ENCODE results near the gene DAGLB. TPM values are rescaled to one million over a fixed set of nuclear protein-coding genes. Genes with fewer than 3 reads are reported as not detected.

Gene DAGLB
- total and polyA plus RNA-seq, 2 of the 8 experiments (the other 6 are each of a cell fraction or from before 2014, with no cell fraction given) = 27.0 to 39.6 TPM

DNA sequence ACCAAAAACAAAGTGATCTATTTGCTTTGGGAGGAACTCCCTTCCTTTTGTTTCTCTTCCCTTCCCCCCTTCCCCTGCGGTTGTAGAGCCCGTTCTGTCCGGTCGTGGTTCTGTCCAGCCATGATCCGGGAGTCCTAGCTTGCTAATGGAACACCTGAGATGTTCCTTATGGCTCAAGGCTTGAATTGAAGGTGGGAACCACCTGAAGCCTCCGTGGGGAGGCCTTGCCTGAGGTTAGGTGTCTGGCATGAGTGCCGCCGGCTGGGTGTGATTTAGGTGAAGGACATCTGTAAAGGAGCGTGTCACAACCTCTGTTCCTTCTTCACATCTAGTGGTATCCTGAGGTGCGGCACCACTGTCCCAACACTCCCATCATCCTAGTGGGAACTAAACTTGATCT is 46.2 kb downstream of the DAGLB start (continued):
- TF ChIP-seq, protein P1, sequence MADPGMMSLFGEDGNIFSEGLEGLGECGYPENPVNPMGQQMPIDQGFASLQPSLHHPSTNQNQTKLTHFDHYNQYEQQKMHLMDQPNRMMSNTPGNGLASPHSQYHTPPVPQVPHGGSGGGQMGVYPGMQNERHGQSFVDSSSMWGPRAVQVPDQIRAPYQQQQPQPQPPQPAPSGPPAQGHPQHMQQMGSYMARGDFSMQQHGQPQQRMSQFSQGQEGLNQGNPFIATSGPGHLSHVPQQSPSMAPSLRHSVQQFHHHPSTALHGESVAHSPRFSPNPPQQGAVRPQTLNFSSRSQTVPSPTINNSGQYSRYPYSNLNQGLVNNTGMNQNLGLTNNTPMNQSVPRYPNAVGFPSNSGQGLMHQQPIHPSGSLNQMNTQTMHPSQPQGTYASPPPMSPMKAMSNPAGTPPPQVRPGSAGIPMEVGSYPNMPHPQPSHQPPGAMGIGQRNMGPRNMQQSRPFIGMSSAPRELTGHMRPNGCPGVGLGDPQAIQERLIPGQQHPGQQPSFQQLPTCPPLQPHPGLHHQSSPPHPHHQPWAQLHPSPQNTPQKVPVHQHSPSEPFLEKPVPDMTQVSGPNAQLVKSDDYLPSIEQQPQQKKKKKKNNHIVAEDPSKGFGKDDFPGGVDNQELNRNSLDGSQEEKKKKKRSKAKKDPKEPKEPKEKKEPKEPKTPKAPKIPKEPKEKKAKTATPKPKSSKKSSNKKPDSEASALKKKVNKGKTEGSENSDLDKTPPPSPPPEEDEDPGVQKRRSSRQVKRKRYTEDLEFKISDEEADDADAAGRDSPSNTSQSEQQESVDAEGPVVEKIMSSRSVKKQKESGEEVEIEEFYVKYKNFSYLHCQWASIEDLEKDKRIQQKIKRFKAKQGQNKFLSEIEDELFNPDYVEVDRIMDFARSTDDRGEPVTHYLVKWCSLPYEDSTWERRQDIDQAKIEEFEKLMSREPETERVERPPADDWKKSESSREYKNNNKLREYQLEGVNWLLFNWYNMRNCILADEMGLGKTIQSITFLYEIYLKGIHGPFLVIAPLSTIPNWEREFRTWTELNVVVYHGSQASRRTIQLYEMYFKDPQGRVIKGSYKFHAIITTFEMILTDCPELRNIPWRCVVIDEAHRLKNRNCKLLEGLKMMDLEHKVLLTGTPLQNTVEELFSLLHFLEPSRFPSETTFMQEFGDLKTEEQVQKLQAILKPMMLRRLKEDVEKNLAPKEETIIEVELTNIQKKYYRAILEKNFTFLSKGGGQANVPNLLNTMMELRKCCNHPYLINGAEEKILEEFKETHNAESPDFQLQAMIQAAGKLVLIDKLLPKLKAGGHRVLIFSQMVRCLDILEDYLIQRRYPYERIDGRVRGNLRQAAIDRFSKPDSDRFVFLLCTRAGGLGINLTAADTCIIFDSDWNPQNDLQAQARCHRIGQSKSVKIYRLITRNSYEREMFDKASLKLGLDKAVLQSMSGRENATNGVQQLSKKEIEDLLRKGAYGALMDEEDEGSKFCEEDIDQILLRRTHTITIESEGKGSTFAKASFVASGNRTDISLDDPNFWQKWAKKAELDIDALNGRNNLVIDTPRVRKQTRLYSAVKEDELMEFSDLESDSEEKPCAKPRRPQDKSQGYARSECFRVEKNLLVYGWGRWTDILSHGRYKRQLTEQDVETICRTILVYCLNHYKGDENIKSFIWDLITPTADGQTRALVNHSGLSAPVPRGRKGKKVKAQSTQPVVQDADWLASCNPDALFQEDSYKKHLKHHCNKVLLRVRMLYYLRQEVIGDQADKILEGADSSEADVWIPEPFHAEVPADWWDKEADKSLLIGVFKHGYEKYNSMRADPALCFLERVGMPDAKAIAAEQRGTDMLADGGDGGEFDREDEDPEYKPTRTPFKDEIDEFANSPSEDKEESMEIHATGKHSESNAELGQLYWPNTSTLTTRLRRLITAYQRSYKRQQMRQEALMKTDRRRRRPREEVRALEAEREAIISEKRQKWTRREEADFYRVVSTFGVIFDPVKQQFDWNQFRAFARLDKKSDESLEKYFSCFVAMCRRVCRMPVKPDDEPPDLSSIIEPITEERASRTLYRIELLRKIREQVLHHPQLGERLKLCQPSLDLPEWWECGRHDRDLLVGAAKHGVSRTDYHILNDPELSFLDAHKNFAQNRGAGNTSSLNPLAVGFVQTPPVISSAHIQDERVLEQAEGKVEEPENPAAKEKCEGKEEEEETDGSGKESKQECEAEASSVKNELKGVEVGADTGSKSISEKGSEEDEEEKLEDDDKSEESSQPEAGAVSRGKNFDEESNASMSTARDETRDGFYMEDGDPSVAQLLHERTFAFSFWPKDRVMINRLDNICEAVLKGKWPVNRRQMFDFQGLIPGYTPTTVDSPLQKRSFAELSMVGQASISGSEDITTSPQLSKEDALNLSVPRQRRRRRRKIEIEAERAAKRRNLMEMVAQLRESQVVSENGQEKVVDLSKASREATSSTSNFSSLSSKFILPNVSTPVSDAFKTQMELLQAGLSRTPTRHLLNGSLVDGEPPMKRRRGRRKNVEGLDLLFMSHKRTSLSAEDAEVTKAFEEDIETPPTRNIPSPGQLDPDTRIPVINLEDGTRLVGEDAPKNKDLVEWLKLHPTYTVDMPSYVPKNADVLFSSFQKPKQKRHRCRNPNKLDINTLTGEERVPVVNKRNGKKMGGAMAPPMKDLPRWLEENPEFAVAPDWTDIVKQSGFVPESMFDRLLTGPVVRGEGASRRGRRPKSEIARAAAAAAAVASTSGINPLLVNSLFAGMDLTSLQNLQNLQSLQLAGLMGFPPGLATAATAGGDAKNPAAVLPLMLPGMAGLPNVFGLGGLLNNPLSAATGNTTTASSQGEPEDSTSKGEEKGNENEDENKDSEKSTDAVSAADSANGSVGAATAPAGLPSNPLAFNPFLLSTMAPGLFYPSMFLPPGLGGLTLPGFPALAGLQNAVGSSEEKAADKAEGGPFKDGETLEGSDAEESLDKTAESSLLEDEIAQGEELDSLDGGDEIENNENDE (IDR thresholded peaks at IDR 0.05; ENCODE audit: insufficient replicate concordance, low read length) = no peak
- TF ChIP-seq, protein P2, sequence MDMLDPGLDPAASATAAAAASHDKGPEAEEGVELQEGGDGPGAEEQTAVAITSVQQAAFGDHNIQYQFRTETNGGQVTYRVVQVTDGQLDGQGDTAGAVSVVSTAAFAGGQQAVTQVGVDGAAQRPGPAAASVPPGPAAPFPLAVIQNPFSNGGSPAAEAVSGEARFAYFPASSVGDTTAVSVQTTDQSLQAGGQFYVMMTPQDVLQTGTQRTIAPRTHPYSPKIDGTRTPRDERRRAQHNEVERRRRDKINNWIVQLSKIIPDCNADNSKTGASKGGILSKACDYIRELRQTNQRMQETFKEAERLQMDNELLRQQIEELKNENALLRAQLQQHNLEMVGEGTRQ (IDR thresholded peaks at IDR 0.05; ENCODE audit: low read length) = no peak
- TF ChIP-seq, protein P3, sequence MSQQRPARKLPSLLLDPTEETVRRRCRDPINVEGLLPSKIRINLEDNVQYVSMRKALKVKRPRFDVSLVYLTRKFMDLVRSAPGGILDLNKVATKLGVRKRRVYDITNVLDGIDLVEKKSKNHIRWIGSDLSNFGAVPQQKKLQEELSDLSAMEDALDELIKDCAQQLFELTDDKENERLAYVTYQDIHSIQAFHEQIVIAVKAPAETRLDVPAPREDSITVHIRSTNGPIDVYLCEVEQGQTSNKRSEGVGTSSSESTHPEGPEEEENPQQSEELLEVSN (IDR thresholded peaks at IDR 0.05) = no peak
- no peak for TF ChIP-seq NRF1 (IDR thresholded peaks at IDR 0.05; ENCODE audit: low read depth, low read length)
